Tibial artery (tissue), 4 donors: Measurements from ENCODE around the gene BTBD6.
A peak's percentile ranks its signal among the peaks of the same experiment; 100 is the strongest.
"Not testable (repeated sequence)": the region's sequence is repeated elsewhere in the genome, so short reads cannot be mapped to it uniquely, and the experiment has no call there.

Experiments
- DNase-seq, 2 donors: peaks; one replicate each; pipeline ENCODE4 v3.0.0-alpha.2; 2019
- H3K27ac ChIP-seq, 2 donors: fragments of 200-600 bp; sonication (generic) in 1 of 2; 1 replicate in 1 of 2; 2 replicates in 1 of 2; pipeline ENCODE4 v1.5.1; 2018 to 2019; ENCODE audit warnings: mild to moderate bottlenecking in 1 of 2
- H3K27me3 ChIP-seq, 2 donors: fragments of 200-600 bp; sonication (generic) in 1 of 2; one replicate each; pipeline versions ENCODE4 v1.5.1 to v1.6.0; 2016 to 2019
- H3K36me3 ChIP-seq, 3 donors: fragments of 200-600 bp; sonication (generic) in 2 of 3; one replicate each; pipeline ENCODE4 v1.5.1; 2016 to 2019; ENCODE audit warnings: mild to moderate bottlenecking in 2 of 3
- H3K4me1 ChIP-seq, 4 donors: fragments of 200-600 bp; sonication (generic) in 2 of 4; 1 replicate in 3 of 4; 2 replicates in 1 of 4; pipeline ENCODE4 v1.5.1; 2016 to 2019
- H3K4me3 ChIP-seq, 2 donors: fragments of 200-600 bp; sonication (generic) in 1 of 2; 1 replicate in 1 of 2; 2 replicates in 1 of 2; pipeline ENCODE4 v1.5.1; 2018 to 2019; ENCODE audit warnings: mild to moderate bottlenecking in 2 of 2
- H3K9me3 ChIP-seq, 3 donors: fragments of 200-600 bp; sonication (generic) in 1 of 3; one replicate each; pipeline ENCODE4 v1.5.1; 2016 to 2019
- intact Hi-C: fragments of 100-400 bp; cut with DNase I; formaldehyde crosslinking; loops from one replicate; pipeline ENCODE4 v1.15.0; 2023; ENCODE audit warnings: low total_unique reads
- TF ChIP-seq, protein P1 (sequence below), 2 experiments: fragments of 200-600 bp in 1 of 2; fragments of 450-650 bp in 1 of 2; IDR thresholded peaks; one replicate each; pipeline ENCODE4 v1.5.1; 2017 to 2019; ENCODE audit warnings: antibody characterized with exemption in 2 of 2, mild to moderate bottlenecking in 1 of 2, moderate library complexity in 1 of 2

BTBD6 gene

DNA sequence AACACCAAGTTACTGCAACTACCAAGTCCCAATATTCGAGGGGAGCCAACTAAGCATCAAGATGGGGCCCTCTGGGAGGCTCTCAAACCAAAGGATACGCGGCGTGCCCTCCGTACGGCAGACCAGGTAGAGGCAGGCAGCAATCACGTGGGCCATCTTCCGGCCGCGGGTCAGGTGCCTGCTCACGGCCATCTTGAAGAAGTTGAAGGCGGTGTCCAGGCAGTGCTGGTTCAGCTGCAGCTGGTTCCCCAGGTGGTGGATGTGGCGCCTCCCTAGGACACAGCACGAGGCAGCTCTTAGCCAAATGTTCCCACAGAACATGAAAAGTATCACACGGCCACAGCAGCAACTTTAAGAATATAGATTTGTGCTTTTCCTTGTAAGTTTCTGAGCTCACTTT lies 24.3 kb downstream of the BTBD6 start:
- no peak overlapping the region for H3K4me3 ChIP-seq
- peaks cover 0 to 3% (median 0%) of the 10 kb centered on the region in 4 donors for H3K4me1 ChIP-seq
- TF ChIP-seq, protein P1, sequence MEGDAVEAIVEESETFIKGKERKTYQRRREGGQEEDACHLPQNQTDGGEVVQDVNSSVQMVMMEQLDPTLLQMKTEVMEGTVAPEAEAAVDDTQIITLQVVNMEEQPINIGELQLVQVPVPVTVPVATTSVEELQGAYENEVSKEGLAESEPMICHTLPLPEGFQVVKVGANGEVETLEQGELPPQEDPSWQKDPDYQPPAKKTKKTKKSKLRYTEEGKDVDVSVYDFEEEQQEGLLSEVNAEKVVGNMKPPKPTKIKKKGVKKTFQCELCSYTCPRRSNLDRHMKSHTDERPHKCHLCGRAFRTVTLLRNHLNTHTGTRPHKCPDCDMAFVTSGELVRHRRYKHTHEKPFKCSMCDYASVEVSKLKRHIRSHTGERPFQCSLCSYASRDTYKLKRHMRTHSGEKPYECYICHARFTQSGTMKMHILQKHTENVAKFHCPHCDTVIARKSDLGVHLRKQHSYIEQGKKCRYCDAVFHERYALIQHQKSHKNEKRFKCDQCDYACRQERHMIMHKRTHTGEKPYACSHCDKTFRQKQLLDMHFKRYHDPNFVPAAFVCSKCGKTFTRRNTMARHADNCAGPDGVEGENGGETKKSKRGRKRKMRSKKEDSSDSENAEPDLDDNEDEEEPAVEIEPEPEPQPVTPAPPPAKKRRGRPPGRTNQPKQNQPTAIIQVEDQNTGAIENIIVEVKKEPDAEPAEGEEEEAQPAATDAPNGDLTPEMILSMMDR (IDR thresholded peaks at IDR 0.05): no peak
- DNase-seq: no peak
- H3K36me3 ChIP-seq: peaks cover 7 to 26% (median 10%) of the 10 kb centered on the region in 3 donors
- H3K27me3 ChIP-seq: no peaks in the 10 kb centered on the region
- intact Hi-C loops: no loop called here
- no peaks in the 10 kb centered on the region for H3K9me3 ChIP-seq
- H3K27ac ChIP-seq: no peak overlapping the region

DNA sequence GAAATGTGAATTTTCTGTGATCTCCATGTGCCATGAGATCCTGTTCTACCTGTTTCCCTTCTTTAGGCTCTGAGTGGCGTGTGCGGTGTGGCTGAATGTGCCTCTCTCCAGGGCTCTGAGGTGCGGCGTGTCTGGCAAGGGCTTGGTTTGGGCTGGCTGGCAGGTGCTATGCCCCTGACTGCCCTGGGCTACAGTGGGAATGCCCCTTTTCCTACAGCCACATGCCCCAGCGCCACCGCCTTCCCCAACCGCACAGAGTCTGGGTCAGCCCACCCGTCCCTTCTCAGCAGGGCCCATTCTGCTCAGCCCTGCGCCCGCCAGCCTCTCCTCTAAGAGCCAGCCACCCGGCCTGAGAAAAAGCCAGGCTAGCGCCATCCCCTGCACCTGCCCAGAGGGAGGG lies 24.7 kb downstream of the BTBD6 start:
- Histone ChIP-seq H3K4me1 (peaks cover 0 to 3% (median 0%) of the 10 kb centered on the region in 4 donors), H3K27ac (no peak overlapping the region), H3K9me3 (no peaks in the 10 kb centered on the region), H3K4me3 (no peak overlapping the region), H3K36me3 (peaks cover 7 to 21% (median 10%) of the 10 kb centered on the region in 3 donors), H3K27me3 (no peaks in the 10 kb centered on the region)
- no peak for DNase-seq
- intact Hi-C loops: no loop called here
- TF ChIP-seq, protein P1 (IDR thresholded peaks at IDR 0.05): no peak

- Histone ChIP-seq H3K27ac (no peak overlapping the region), H3K36me3 (peaks cover 0 to 7% (median 2%) of the 10 kb centered on the region in 3 donors), H3K9me3 (no peaks in the 10 kb centered on the region), H3K4me3 (no peak overlapping the region), H3K4me1 (peaks cover 0 to 3% (median 0%) of the 10 kb centered on the region in 4 donors), H3K27me3 (no peaks in the 10 kb centered on the region)
- TF ChIP-seq, protein P1 (IDR thresholded peaks at IDR 0.05): no peak
- DNase-seq: no peak
- intact Hi-C loops: no loop called here
Measured at GRCh38 chr14:105274637-105275036, 26.3 kb downstream of the BTBD6 start.

DNA sequence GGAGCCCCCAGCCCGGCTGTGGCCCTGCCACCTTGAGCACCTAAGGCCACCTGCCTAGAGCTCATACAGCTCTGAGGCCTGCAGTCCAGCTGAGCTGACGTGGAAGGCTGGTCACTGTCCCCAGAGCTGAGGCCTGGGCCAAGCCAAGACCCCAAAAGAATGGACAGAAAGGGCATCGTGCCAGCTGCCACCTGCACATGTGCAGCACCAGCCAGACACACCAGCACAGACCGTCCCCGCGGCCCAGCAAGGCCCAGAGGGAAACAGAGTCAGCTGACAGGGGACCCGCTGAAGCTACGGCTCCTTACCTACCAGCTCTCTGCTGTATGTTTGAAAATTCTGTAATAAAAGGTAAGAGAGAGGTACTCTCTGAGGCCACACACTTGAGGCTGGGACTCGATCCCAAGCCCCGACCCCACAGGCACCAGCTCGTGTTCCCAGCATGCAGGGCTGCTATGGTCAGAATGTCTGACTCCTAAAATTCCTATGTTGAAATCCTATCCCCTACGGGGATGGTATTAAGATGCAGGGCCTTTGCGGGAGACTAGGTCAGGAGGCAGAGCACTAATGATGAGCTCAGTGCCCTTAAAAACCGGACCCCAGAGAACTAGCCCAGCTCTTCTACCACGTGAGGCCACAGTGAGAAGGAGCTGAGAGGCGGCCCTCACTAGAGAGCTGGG lies 27.1 kb downstream of the BTBD6 start:
- TF ChIP-seq, protein P1 (IDR thresholded peaks at IDR 0.05): no peak
- Histone ChIP-seq H3K36me3 (peaks cover 0 to 5% (median 0%) of the 10 kb centered on the region in 3 donors), H3K27me3 (no peaks in the 10 kb centered on the region), H3K9me3 (no peaks in the 10 kb centered on the region), H3K27ac (no peak overlapping the region), H3K4me1 (peaks cover 0 to 3% (median 0%) of the 10 kb centered on the region in 4 donors), H3K4me3 (no peak overlapping the region)
- intact Hi-C loops: no loop called here
- DNase-seq: peak in 1 of 2 donors; percentile 43

- H3K9me3 ChIP-seq, intact Hi-C loops, H3K27me3 ChIP-seq, H3K27ac ChIP-seq, DNase-seq, H3K4me3 ChIP-seq, H3K4me1 ChIP-seq: not testable (repeated sequence)
- peaks cover 0 to 12% (median 3%) of the 10 kb centered on the region in 3 donors for H3K36me3 ChIP-seq
Measured at GRCh38 chr14:105277448-105277847, 29.1 kb downstream of the BTBD6 start.

GRCh38 chr14:105279642-105280361 lies 31.5 kb downstream of the BTBD6 start:
- H3K27ac ChIP-seq: no peak overlapping the region
- peaks cover 0 to 14% (median 3%) of the 10 kb centered on the region in 3 donors for H3K36me3 ChIP-seq
- no peak overlapping the region for H3K4me3 ChIP-seq
- no peaks in the 10 kb centered on the region for H3K27me3 ChIP-seq
- H3K9me3 ChIP-seq: no peaks in the 10 kb centered on the region
- TF ChIP-seq, protein P1 (IDR thresholded peaks at IDR 0.05): no peak
- DNase-seq: no peak
- intact Hi-C loops: no loop called here
- H3K4me1 ChIP-seq: peaks cover 0 to 5% (median 0%) of the 10 kb centered on the region in 4 donors
